ENCODE data around the gene C19orf73.

Gene C19orf73

GRCh38 chr19:49070416-49070815, 48.5 kb downstream of the C19orf73 start:
- FAIRE-seq (no peak), DNase-seq (ENCODE audit: low spot score) (no peak)

DNA sequence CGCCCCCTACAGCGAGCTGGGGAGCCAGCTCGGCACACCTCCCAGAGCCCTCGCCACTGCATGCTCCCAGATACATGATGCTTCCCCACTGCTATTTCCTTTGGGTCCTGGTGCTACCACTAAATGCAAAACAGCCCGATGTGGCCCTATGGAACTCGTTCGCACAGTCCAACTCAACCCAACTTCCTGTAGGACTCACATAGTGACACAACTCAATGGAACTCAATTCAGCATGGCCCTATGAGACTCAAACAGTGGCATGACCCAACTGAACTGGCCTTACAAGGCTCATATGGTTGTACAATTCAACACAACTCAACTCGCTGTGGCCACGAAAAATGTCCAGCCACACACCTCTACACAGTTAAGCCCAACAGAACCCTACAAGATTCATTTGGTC, 49.9 kb downstream of the C19orf73 start:
- FAIRE-seq: no peak
- DNase-seq (ENCODE audit: low spot score): no peak

Data from RCC 7860 (cell line).